Nephron progenitor cell (in vitro differentiated cells): Measurements from ENCODE around the gene TIAM1.
A peak's percentile ranks its signal among the peaks of the same experiment; 100 is the strongest.

Experiments used
- DNase-seq: peaks from one replicate; pipeline ENCODE4 v3.0.0; 2021
- H3K27ac Mint-ChIP-seq: 2 replicates; pipeline ENCODE4 v1.8.0; 2021; ENCODE audit warnings: mild to moderate bottlenecking, moderate library complexity, mixed read lengths
- H3K27me3 Mint-ChIP-seq: 2 replicates; pipeline ENCODE4 v1.8.0; 2021; ENCODE audit warnings: mild to moderate bottlenecking, low read depth, mixed read lengths; ENCODE audit not compliant: poor library complexity
- H3K36me3 Mint-ChIP-seq: 2 replicates; pipeline ENCODE4 v1.8.0; 2021; ENCODE audit warnings: low read depth, mixed read lengths
- H3K4me1 Mint-ChIP-seq: 2 replicates; pipeline ENCODE4 v1.8.0; 2021; ENCODE audit warnings: mixed read lengths
- H3K4me3 Mint-ChIP-seq: 2 replicates; pipeline ENCODE4 v1.8.0; 2021; ENCODE audit warnings: mild to moderate bottlenecking, moderate library complexity, mixed read lengths
- H3K9me3 Mint-ChIP-seq: 2 replicates; pipeline ENCODE4 v1.8.0; 2021; ENCODE audit warnings: mild to moderate bottlenecking, moderate library complexity, mixed read lengths
- TF ChIP-seq, protein P1 (sequence below): fragments of 200-600 bp; sonication (generic); IDR thresholded peaks from 2 replicates; pipeline ENCODE4 v1.5.0; 2021; ENCODE audit warnings: antibody characterized with exemption

The TIAM1 gene

DNA sequence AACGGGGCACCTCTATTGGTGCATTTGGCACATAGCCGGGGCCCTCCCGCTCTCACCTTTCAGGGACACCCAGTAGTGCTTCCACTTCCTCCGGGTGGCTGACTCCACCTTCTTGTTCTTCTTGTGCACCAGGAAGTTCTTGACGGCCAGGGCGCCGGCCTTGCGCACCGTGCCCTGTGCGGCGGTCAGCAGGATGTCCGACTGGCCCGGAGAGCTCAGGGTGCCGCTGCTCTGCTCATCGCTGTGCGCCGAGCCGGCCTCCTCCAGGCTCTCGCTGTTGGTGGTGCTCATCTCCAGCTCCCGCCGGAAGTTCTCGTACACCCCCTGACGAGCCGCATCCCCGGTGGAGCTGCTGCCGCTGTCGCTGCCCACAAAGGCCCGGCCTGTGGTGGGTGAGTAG, 92.4 kb downstream of the TIAM1 start:
- TF ChIP-seq, protein P1, sequence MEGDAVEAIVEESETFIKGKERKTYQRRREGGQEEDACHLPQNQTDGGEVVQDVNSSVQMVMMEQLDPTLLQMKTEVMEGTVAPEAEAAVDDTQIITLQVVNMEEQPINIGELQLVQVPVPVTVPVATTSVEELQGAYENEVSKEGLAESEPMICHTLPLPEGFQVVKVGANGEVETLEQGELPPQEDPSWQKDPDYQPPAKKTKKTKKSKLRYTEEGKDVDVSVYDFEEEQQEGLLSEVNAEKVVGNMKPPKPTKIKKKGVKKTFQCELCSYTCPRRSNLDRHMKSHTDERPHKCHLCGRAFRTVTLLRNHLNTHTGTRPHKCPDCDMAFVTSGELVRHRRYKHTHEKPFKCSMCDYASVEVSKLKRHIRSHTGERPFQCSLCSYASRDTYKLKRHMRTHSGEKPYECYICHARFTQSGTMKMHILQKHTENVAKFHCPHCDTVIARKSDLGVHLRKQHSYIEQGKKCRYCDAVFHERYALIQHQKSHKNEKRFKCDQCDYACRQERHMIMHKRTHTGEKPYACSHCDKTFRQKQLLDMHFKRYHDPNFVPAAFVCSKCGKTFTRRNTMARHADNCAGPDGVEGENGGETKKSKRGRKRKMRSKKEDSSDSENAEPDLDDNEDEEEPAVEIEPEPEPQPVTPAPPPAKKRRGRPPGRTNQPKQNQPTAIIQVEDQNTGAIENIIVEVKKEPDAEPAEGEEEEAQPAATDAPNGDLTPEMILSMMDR: no peak
- H3K36me3 Mint-ChIP-seq: peaks cover 46% of the 10 kb centered on the region
- no peak for DNase-seq
- H3K27ac Mint-ChIP-seq: no peak overlapping the region
- peaks cover 16% of the 10 kb centered on the region for H3K4me1 Mint-ChIP-seq
- H3K9me3 Mint-ChIP-seq: no peaks in the 10 kb centered on the region
- H3K27me3 Mint-ChIP-seq: no peaks in the 10 kb centered on the region
- no peak overlapping the region for H3K4me3 Mint-ChIP-seq

DNA sequence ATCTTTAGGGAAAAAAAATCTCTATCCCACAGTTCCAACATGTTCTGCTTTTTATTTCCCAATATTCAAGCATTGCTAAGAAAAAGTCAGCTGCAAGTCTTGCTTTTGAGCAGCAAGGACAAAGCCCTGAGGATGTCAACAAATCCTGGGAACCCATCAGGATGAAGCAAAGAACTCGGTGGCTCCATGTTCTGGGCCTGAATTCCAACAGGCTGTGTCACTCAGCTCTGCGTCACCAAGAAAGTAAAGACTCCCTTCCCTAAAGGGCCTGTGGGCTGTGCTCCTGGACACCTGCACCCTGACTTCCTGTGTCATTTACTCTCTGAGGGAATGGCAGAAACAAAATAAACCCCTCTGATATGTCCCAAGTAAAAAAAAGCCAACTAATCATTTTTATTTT, 95.5 kb downstream of the TIAM1 start:
- TF ChIP-seq, protein P1: no peak
- DNase-seq: no peak
- Mint-ChIP-seq H3K36me3 (peaks cover 72% of the 10 kb centered on the region), H3K9me3 (peaks cover 27% of the 10 kb centered on the region), H3K4me1 (peaks cover 7% of the 10 kb centered on the region), H3K27me3 (peaks cover 3% of the 10 kb centered on the region), H3K4me3 (no peak overlapping the region), H3K27ac (peak overlapping the region; percentile 68)

- Mint-ChIP-seq H3K9me3 (peaks cover 66% of the 10 kb centered on the region), H3K4me3 (no peak overlapping the region), H3K36me3 (peaks cover 98% of the 10 kb centered on the region), H3K27me3 (peaks cover 3% of the 10 kb centered on the region), H3K4me1 (no peaks in the 10 kb centered on the region), H3K27ac (no peak overlapping the region)
- DNase-seq: no peak
- TF ChIP-seq, protein P1: no peak
Measured at GRCh38 chr21:31243611-31244010, 100.5 kb downstream of the TIAM1 start.

DNA sequence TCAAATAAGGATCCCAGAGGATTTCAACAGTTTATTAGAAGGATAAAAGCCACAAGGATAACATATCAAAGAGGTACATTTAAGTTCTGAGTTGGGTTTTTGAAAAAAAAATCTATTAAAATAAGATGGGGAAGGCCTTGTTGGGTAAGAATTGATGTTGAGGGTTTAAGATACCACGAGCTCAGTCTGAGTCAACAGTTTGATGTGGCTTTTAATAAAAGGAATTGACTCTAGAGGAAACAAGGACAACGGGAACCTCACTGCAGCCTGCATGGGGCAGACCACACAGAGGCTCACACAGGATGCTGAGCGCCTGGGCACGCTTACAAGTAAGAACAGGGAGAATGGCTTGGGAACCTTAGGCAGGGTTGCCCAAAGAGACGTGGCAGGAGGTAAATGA, 107.5 kb downstream of the TIAM1 start:
- DNase-seq: no peak
- H3K4me3 Mint-ChIP-seq: no peak overlapping the region
- no peaks in the 10 kb centered on the region for H3K27me3 Mint-ChIP-seq
- H3K36me3 Mint-ChIP-seq: peaks cover 92% of the 10 kb centered on the region
- H3K27ac Mint-ChIP-seq: no peak overlapping the region
- TF ChIP-seq, protein P1: no peak
- H3K9me3 Mint-ChIP-seq: peaks cover 22% of the 10 kb centered on the region
- H3K4me1 Mint-ChIP-seq: peaks cover 6% of the 10 kb centered on the region

DNA sequence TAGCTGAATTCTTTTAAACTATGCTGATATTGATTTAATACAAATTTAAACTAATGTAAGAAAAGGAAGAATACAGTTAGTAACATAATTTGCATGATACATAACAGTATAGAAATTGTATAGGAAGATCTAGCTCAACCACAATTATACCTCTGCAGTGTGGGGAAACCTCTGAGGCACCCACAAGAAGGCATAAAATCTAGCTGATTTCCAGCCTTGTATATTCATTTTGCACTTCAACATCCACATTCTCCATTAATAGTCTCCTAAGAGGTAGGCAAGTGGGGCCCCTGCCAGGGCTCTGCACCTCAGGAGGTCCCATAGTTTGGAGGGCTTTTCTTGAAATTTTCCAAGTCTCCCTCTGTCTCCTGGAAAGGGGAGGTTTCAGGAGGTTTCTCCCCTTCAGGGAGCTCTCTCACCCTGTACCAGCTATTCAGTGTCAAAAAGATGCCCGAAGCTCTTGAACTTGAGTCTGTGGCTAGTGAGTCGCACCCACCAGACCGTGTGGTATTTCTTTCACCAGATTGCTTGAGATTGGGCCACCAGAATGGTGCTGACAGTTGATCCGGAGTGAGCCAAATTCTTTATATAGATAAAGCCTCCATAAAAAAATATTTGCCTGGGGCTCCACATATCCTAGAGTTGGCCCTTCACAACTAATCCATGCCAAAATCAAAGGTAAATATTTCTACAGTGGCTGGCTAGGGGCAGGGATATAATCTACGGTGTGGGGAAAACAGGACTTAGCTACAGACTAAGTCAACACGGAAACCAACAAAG, 108.2 kb downstream of the TIAM1 start:
- H3K4me3 Mint-ChIP-seq: no peak overlapping the region
- no peak overlapping the region for H3K27ac Mint-ChIP-seq
- peaks cover 15% of the 10 kb centered on the region for H3K9me3 Mint-ChIP-seq
- no peaks in the 10 kb centered on the region for H3K27me3 Mint-ChIP-seq
- DNase-seq: no peak
- H3K36me3 Mint-ChIP-seq: peaks cover 92% of the 10 kb centered on the region
- peaks cover 6% of the 10 kb centered on the region for H3K4me1 Mint-ChIP-seq
- TF ChIP-seq, protein P1: no peak

DNA sequence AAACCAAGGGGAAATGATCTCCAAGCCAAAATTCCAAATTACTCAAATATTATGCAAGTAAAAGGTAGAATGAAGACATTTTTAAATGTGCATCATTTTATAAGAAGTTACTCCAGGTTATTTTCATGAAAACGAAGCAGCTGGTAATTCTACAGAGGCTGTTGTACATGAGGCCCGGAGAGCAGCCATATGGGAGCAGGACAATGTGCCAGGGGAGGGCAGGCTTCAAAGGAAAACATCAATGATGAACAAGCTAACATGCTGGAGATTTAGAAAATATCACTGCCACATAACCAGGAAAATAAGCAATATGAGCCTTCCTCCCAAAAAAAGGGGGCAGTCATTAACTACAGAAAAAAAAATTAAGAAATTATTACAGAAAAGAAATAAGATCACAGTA, 109.1 kb downstream of the TIAM1 start:
- Mint-ChIP-seq H3K9me3 (peaks cover 8% of the 10 kb centered on the region), H3K36me3 (peaks cover 89% of the 10 kb centered on the region), H3K4me3 (no peak overlapping the region), H3K4me1 (peaks cover 6% of the 10 kb centered on the region), H3K27ac (no peak overlapping the region), H3K27me3 (no peaks in the 10 kb centered on the region)
- TF ChIP-seq, protein P1: no peak
- DNase-seq: no peak
